Endodermal cell (in vitro differentiated cells): ENCODE measurements around the gene MARK1. TPM values are rescaled to one million over a fixed set of nuclear protein-coding genes. Genes with fewer than 3 reads are reported as not detected.

Experiments used
- DNase-seq: peaks from one replicate; pipeline ENCODE4 v3.0.0-alpha.2; 2017
- H3K27ac ChIP-seq: 2 replicates; pipeline ENCODE4 v1.5.1; 2013; ENCODE audit warnings: mild to moderate bottlenecking, low read depth, low read length, moderate library complexity
- H3K27me3 ChIP-seq: 2 replicates; pipeline ENCODE4 v1.6.1; 2013; ENCODE audit warnings: mild to moderate bottlenecking, low read length, moderate library complexity; ENCODE audit not compliant: insufficient read depth, control insufficient read depth, poor library complexity, severe bottlenecking
- H3K36me3 ChIP-seq: 2 replicates; pipeline ENCODE4 v1.7.0; 2013; ENCODE audit warnings: mild to moderate bottlenecking, low read length, moderate library complexity; ENCODE audit not compliant: control insufficient read depth, insufficient read depth
- H3K4me1 ChIP-seq: one replicate; pipeline ENCODE4 v1.7.0; 2013; ENCODE audit warnings: low read length; ENCODE audit not compliant: control insufficient read depth, insufficient read depth
- H3K4me3 ChIP-seq: 2 replicates; pipeline ENCODE4 v1.5.1; 2013; ENCODE audit warnings: mild to moderate bottlenecking, low read length, moderate library complexity
- H3K9ac ChIP-seq: 2 replicates; pipeline ENCODE4 v1.6.1; 2013; ENCODE audit warnings: mild to moderate bottlenecking, low read length, moderate library complexity; ENCODE audit not compliant: poor library complexity, severe bottlenecking; ENCODE audit errors: extremely low read depth
- H3K9me3 ChIP-seq: 2 replicates; pipeline ENCODE4 v1.6.1; 2013; ENCODE audit warnings: mild to moderate bottlenecking, low read length, moderate library complexity; ENCODE audit not compliant: control insufficient read depth
- H3K27ac Mint-ChIP-seq: 2 replicates; pipeline ENCODE4 v1.8.0; 2020; ENCODE audit warnings: mixed read lengths
- H3K27me3 Mint-ChIP-seq: 2 replicates; pipeline ENCODE4 v1.8.0; 2021; ENCODE audit warnings: mild to moderate bottlenecking, mixed read lengths; ENCODE audit not compliant: insufficient read depth
- H3K36me3 Mint-ChIP-seq: 2 replicates; pipeline ENCODE4 v1.8.0; 2020; ENCODE audit warnings: low read depth, mixed read lengths
- H3K4me1 Mint-ChIP-seq: 2 replicates; pipeline ENCODE4 v1.8.0; 2020; ENCODE audit warnings: mixed read lengths
- H3K4me3 Mint-ChIP-seq: 2 replicates; pipeline ENCODE4 v1.8.0; 2020; ENCODE audit warnings: mild to moderate bottlenecking, moderate library complexity, mixed read lengths
- H3K9me3 Mint-ChIP-seq: 2 replicates; pipeline ENCODE4 v1.8.0; 2020; ENCODE audit warnings: mild to moderate bottlenecking, mixed read lengths
- WGBS, 2 experiments: methylation state at CpG; one replicate each; pipeline versions ENCODE4 v1.1.5 to v1.1.7; 2013; ENCODE audit warnings: missing lambda C conversion rate in 2 of 2, mixed read lengths in 1 of 2; ENCODE audit not compliant: insufficient coverage in 1 of 2, insufficient read length in 1 of 2; 5-methylcytosine and 5-hydroxymethylcytosine counted together
- total RNA-seq, 2 donors: library from RNA; stranded (reverse); fragmentation: NEBNext Ultra II Directional in 1 of 2; extraction: Animal tissue kit (Norgen Biotek cat#: 25700) in 1 of 2; gene quantifications; 2 replicates in 1 of 2; 3 replicates in 1 of 2; pipeline ENCODE4 v1.2.1, GENCODE V29; 2021
- TF ChIP-seq, protein P1 (sequence below): fragments of 200-600 bp; sonication (generic); conservative IDR thresholded peaks from 2 replicates; pipeline ENCODE4 v1.5.0; 2021; ENCODE audit warnings: antibody characterized with exemption, mild to moderate bottlenecking

Gene MARK1
- total RNA-seq, 2 donors from 2014 or later = 8.8 to 12.6 TPM

DNA sequence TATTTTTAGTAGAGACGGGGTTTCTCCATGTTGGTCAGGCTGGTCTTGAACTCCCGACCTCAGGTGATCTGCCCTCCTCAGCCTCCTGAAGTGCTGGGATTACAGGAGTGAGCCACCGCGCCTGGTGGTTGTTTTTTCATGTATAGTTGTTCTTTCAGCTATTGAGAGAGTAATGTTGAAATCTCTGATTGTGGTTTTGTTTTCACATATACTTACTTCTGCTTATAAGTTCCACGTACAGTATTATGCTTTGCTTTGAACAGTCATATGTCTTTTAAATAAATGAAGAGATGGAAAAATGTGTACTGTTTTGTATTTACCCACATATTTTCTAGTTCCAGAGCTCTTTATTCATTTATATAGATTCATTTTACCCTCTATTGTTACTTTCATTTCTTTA, 44.5 kb downstream of the MARK1 start:
- no peaks in the 10 kb centered on the region for H3K4me1 Mint-ChIP-seq
- no peak overlapping the region for H3K27ac Mint-ChIP-seq
- no peak overlapping the region for H3K4me3 ChIP-seq
- no peaks in the 10 kb centered on the region for H3K27me3 Mint-ChIP-seq
- H3K9me3 Mint-ChIP-seq = peaks cover 33% of the 10 kb centered on the region
- peaks cover 17% of the 10 kb centered on the region for H3K36me3 Mint-ChIP-seq
- H3K4me3 Mint-ChIP-seq = no peak overlapping the region
- no peak overlapping the region for H3K9ac ChIP-seq
- no peaks in the 10 kb centered on the region for H3K4me1 ChIP-seq
- TF ChIP-seq, protein P1, sequence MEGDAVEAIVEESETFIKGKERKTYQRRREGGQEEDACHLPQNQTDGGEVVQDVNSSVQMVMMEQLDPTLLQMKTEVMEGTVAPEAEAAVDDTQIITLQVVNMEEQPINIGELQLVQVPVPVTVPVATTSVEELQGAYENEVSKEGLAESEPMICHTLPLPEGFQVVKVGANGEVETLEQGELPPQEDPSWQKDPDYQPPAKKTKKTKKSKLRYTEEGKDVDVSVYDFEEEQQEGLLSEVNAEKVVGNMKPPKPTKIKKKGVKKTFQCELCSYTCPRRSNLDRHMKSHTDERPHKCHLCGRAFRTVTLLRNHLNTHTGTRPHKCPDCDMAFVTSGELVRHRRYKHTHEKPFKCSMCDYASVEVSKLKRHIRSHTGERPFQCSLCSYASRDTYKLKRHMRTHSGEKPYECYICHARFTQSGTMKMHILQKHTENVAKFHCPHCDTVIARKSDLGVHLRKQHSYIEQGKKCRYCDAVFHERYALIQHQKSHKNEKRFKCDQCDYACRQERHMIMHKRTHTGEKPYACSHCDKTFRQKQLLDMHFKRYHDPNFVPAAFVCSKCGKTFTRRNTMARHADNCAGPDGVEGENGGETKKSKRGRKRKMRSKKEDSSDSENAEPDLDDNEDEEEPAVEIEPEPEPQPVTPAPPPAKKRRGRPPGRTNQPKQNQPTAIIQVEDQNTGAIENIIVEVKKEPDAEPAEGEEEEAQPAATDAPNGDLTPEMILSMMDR = no peak
- H3K9me3 ChIP-seq = peaks cover 25% of the 10 kb centered on the region
- DNase-seq = no peak
- 92% methylated on average over 4 of the region's 5 CpGs; no CpG with 5 or more reads in 1 of the 2 experiments for WGBS, 2 experiments
- H3K27me3 ChIP-seq = no peaks in the 10 kb centered on the region
- no peak overlapping the region for H3K27ac ChIP-seq
- no peaks in the 10 kb centered on the region for H3K36me3 ChIP-seq

DNA sequence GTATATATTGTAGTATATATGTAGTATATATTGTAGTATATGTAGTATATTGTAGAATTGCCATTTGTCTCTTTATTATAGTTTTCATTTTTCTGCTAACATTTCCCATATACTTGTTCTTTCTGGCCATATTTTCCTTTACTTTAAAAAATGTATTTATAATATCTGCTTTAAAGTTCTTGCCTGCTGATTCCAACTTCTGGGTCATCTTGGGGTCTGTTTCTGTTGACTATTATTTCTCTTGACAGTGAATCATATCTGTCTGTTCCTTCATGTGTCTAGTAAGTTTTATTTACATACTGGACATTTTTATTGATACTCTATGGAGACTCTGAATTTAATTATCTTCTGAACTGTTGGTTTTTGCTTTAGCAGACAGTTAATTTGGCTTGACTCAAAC, 45.9 kb downstream of the MARK1 start:
- no peaks in the 10 kb centered on the region for H3K4me1 ChIP-seq
- Mint-ChIP-seq H3K27me3 (no peaks in the 10 kb centered on the region), H3K27ac (no peak overlapping the region), H3K36me3 (peaks cover 17% of the 10 kb centered on the region), H3K4me1 (no peaks in the 10 kb centered on the region), H3K9me3 (peaks cover 33% of the 10 kb centered on the region), H3K4me3 (no peak overlapping the region)
- H3K27ac ChIP-seq = no peak overlapping the region
- H3K27me3 ChIP-seq = no peaks in the 10 kb centered on the region
- no peaks in the 10 kb centered on the region for H3K36me3 ChIP-seq
- no peak overlapping the region for H3K9ac ChIP-seq
- no peak for DNase-seq
- peaks cover 25% of the 10 kb centered on the region for H3K9me3 ChIP-seq
- H3K4me3 ChIP-seq = no peak overlapping the region
- TF ChIP-seq, protein P1 = no peak

GRCh38 chr1:220575718-220576497, 48.0 kb downstream of the MARK1 start:
- Histone ChIP-seq H3K9me3 (peaks cover 25% of the 10 kb centered on the region), H3K4me3 (no peak overlapping the region), H3K27ac (no peak overlapping the region), H3K36me3 (no peaks in the 10 kb centered on the region), H3K4me1 (no peaks in the 10 kb centered on the region), H3K27me3 (no peaks in the 10 kb centered on the region), H3K9ac (no peak overlapping the region)
- 92 to 100% methylated on average over 4 to 5 of the region's 6 CpGs for WGBS, 2 experiments
- TF ChIP-seq, protein P1 = no peak
- peaks cover 33% of the 10 kb centered on the region for H3K9me3 Mint-ChIP-seq
- H3K27ac Mint-ChIP-seq = no peak overlapping the region
- no peaks in the 10 kb centered on the region for H3K27me3 Mint-ChIP-seq
- H3K4me1 Mint-ChIP-seq = no peaks in the 10 kb centered on the region
- peaks cover 19% of the 10 kb centered on the region for H3K36me3 Mint-ChIP-seq
- H3K4me3 Mint-ChIP-seq = no peak overlapping the region
- DNase-seq = no peak
